DND-41 (cell line): ENCODE measurements around the gene RACGAP1.

Experiments
- EZH2 ChIP-seq: IDR thresholded peaks from 3 replicates; pipeline ENCODE4 v1.6.1; 2012; ENCODE audit warnings: borderline replicate concordance, low read depth, mild to moderate bottlenecking, moderate library complexity, low read length, inconsistent platforms; ENCODE audit not compliant: severe bottlenecking
- TF ChIP-seq, protein P1 (sequence below): IDR thresholded peaks from 2 replicates; pipeline ENCODE4 v1.5.1; 2012; ENCODE audit warnings: borderline replicate concordance, low read length, moderate library complexity, mild to moderate bottlenecking; ENCODE audit not compliant: poor library complexity, severe bottlenecking; ENCODE audit errors: extremely low read depth

DNA sequence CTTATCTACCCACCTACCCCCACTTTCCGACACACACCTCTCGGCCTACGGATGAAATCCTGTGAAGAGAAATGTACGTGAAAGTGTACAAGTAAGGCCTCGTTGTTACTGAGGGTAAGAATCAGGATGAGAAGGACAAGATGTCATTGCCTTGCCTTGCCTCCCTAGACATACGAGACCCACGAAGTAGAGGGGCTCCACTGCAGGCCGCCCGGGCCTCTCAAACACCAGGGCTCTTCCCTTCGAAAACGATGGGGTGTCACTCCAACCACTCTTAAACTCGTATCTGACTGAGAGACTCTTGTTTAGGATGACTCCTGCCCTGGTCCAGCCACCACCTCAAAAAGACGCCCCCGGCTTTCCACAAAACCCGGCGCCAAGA lies 498 bp downstream of the RACGAP1 start:
- TF ChIP-seq, protein P1, sequence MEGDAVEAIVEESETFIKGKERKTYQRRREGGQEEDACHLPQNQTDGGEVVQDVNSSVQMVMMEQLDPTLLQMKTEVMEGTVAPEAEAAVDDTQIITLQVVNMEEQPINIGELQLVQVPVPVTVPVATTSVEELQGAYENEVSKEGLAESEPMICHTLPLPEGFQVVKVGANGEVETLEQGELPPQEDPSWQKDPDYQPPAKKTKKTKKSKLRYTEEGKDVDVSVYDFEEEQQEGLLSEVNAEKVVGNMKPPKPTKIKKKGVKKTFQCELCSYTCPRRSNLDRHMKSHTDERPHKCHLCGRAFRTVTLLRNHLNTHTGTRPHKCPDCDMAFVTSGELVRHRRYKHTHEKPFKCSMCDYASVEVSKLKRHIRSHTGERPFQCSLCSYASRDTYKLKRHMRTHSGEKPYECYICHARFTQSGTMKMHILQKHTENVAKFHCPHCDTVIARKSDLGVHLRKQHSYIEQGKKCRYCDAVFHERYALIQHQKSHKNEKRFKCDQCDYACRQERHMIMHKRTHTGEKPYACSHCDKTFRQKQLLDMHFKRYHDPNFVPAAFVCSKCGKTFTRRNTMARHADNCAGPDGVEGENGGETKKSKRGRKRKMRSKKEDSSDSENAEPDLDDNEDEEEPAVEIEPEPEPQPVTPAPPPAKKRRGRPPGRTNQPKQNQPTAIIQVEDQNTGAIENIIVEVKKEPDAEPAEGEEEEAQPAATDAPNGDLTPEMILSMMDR = no peak
- no peak for TF ChIP-seq EZH2
